HUES48 (cell line): ENCODE data around the gene NT5C.
A peak's percentile ranks its signal among the peaks of the same experiment; 100 is the strongest.
"Not testable (repeated sequence)": the region's sequence is repeated elsewhere in the genome, so short reads cannot be mapped to it uniquely, and the experiment has no call there.

Experiments
- H3K27ac ChIP-seq: one replicate; pipeline ENCODE4 v1.7.0; 2013; ENCODE audit warnings: low read depth, low read length, inconsistent platforms
- H3K27me3 ChIP-seq: 2 replicates; pipeline ENCODE4 v1.6.1; 2013; ENCODE audit warnings: mild to moderate bottlenecking, low read length; ENCODE audit not compliant: control insufficient read depth, insufficient read depth
- H3K36me3 ChIP-seq: 2 replicates; pipeline ENCODE4 v1.6.1; 2013; ENCODE audit warnings: low read length; ENCODE audit not compliant: control insufficient read depth, insufficient read depth
- H3K4me1 ChIP-seq: 2 replicates; pipeline ENCODE4 v1.6.1; 2013; ENCODE audit warnings: mild to moderate bottlenecking, low read length; ENCODE audit not compliant: control insufficient read depth, insufficient read depth
- H3K4me3 ChIP-seq: 2 replicates; pipeline ENCODE4 v1.5.1; 2013; ENCODE audit warnings: mild to moderate bottlenecking, low read depth, low read length
- H3K9ac ChIP-seq: 2 replicates; pipeline ENCODE4 v1.6.1; 2013; ENCODE audit warnings: mild to moderate bottlenecking, low read depth, low read length, moderate library complexity
- H3K9me3 ChIP-seq: 2 replicates; pipeline ENCODE4 v1.6.1; 2013; ENCODE audit warnings: low read length; ENCODE audit not compliant: control insufficient read depth, insufficient read depth

The NT5C gene

GRCh38 chr17:75158480-75158879 is 26.9 kb upstream of the NT5C start:
- peaks cover 11% of the 10 kb centered on the region for H3K4me1 ChIP-seq
- H3K4me3 ChIP-seq, H3K27ac ChIP-seq, H3K9me3 ChIP-seq, H3K27me3 ChIP-seq, H3K9ac ChIP-seq, H3K36me3 ChIP-seq: not testable (repeated sequence)

DNA sequence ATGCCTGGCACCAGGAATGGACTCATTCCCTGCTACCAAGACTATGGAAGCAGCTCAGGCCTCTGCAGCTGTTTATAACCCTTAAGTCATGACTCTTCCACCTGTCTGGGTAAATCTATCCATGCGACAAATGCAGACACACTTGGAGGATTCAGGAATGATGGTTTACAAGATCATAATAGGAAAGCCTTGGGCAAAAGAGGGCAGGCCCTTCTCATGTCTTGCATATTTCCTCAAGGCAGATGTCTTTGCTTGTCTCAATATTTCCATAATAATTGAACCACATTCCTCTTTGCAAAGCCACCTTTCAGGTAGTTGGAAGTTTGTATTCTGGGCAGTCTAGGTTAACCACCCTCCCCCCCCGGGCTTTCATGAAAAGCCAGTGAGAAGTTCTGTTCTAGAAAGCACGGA is 23.7 kb upstream of the NT5C start:
- Histone ChIP-seq H3K9me3 (no peaks in the 10 kb centered on the region), H3K27me3 (no peaks in the 10 kb centered on the region), H3K4me3 (peak overlapping the region; percentile 73), H3K9ac (peak overlapping the region; percentile 26; the same call in 1 of the 2 replicates), H3K4me1 (peaks cover 17% of the 10 kb centered on the region), H3K36me3 (no peaks in the 10 kb centered on the region), H3K27ac (peak overlapping the region; percentile 94)

- Histone ChIP-seq H3K4me1 (peaks cover 17% of the 10 kb centered on the region), H3K27ac (peak within 1 kb of the TSS; percentile 94), H3K9me3 (no peaks in the 10 kb centered on the region), H3K9ac (peak within 1 kb of the TSS; percentile 94), H3K27me3 (no peaks in the 10 kb centered on the region), H3K4me3 (peak within 1 kb of the TSS; percentile 73), H3K36me3 (peaks cover 6% of the 10 kb centered on the region; the same call in 1 of the 2 replicates)
These were observed 22.9 kb upstream of the NT5C start, which contains the start of gene JPT1 for GRCh38 chr17:75154195-75155106. JPT1 (minus strand) TSS chr17:75154512; CDS start chr17:75154397, 115 bp downstream.

GRCh38 chr17:75153780-75154194 is 22.2 kb upstream of the NT5C start:
- Histone ChIP-seq H3K9me3 (no peaks in the 10 kb centered on the region), H3K9ac (peak overlapping the region; percentile 94), H3K4me1 (peaks cover 17% of the 10 kb centered on the region), H3K27me3 (no peaks in the 10 kb centered on the region), H3K4me3 (peak overlapping the region; percentile 73), H3K36me3 (peaks cover 9% of the 10 kb centered on the region), H3K27ac (peak overlapping the region; percentile 72)

- Histone ChIP-seq H3K9ac (peak overlapping the region; percentile 94), H3K36me3 (peaks cover 15% of the 10 kb centered on the region), H3K4me1 (peaks cover 17% of the 10 kb centered on the region), H3K4me3 (peak overlapping the region; percentile 73), H3K9me3 (no peaks in the 10 kb centered on the region), H3K27ac (peak overlapping the region; percentile 72), H3K27me3 (no peaks in the 10 kb centered on the region)
These were observed 21.6 kb upstream of the NT5C start for GRCh38 chr17:75152922-75153779.

- H3K9ac ChIP-seq: peak overlapping the region; percentile 76
- H3K9me3 ChIP-seq: no peaks in the 10 kb centered on the region
- H3K36me3 ChIP-seq: peaks cover 22% of the 10 kb centered on the region
- H3K4me3 ChIP-seq: peak overlapping the region; percentile 73
- peak overlapping the region; percentile 72 for H3K27ac ChIP-seq
- H3K4me1 ChIP-seq: peaks cover 17% of the 10 kb centered on the region
- no peaks in the 10 kb centered on the region for H3K27me3 ChIP-seq
These were observed 21.0 kb upstream of the NT5C start for GRCh38 chr17:75152523-75152921.

DNA sequence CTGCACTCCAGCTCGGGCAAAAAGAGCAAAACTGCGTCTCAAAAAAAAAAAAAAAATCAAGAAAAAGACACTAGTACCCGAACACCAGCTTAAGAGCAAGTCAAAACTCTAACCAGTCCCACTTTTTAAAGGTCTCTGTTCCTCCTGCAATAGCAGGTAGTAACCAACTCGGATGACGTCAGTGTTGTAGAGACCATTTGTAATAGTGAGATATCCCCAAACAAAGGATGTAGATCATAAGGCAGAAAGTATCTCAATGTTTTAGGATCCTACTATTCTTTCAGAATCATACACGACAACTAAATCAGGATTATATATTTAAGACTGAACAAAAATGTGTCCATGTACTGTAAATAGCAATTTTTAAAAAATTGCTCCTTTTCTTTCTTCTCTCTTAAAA is 20.4 kb upstream of the NT5C start:
- Histone ChIP-seq H3K9me3 (no peaks in the 10 kb centered on the region), H3K4me3 (peak overlapping the region; percentile 73), H3K4me1 (peaks cover 17% of the 10 kb centered on the region), H3K36me3 (peaks cover 28% of the 10 kb centered on the region), H3K27me3 (no peaks in the 10 kb centered on the region), H3K9ac (peak overlapping the region; percentile 76; the same call in 1 of the 2 replicates), H3K27ac (peak overlapping the region; percentile 72)

DNA sequence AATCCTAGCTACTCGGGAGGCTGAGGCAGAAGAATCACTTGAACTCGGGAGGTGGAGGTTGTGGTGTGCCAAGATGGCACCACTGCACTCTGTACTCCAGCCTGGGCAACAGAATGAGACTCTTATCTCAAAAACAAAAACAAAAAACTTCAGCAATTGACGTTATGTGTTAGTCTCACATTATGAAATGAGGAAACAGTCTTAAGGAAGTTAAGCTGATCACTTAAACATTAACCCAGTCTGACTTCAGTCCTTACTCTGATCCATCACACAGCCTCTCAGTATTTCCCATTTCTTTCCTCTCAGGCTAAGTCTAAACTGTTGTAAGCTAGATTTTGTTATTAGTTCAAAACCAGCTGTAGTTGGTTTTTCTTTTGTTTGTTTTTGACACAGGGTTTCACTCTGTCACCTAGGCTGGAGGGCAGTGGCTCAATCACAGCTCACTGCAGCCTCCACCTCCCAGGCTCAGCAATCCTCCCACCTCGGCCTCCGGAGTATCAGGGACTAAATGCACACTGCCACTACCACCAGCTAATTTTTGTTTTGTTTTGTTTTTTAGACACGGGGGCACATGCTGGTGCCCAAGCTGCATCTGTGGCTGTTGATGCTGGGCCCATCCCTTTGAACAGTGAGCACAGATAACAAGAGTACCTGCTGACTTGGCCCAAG is 16.5 kb upstream of the NT5C start:
- no peak overlapping the region for H3K9ac ChIP-seq
- H3K36me3 ChIP-seq: peaks cover 67% of the 10 kb centered on the region
- no peak overlapping the region for H3K4me3 ChIP-seq
- no peaks in the 10 kb centered on the region for H3K9me3 ChIP-seq
- no peaks in the 10 kb centered on the region for H3K27me3 ChIP-seq
- H3K4me1 ChIP-seq: peaks cover 6% of the 10 kb centered on the region; the same call in 1 of the 2 replicates
- H3K27ac ChIP-seq: no peak overlapping the region

- Histone ChIP-seq H3K36me3 (peaks cover 79% of the 10 kb centered on the region), H3K4me1 (no peaks in the 10 kb centered on the region), H3K27me3 (no peaks in the 10 kb centered on the region), H3K27ac (no peak overlapping the region), H3K9me3 (no peaks in the 10 kb centered on the region), H3K4me3 (no peak overlapping the region), H3K9ac (no peak overlapping the region)
These were observed 15.1 kb upstream of the NT5C start for GRCh38 chr17:75146592-75146991.

GRCh38 chr17:75144816-75145512 is 13.4 kb upstream of the NT5C start:
- Histone ChIP-seq H3K36me3 (peaks cover 94% of the 10 kb centered on the region), H3K27ac (no peak overlapping the region), H3K9me3 (no peaks in the 10 kb centered on the region), H3K4me3 (no peak overlapping the region), H3K27me3 (no peaks in the 10 kb centered on the region), H3K4me1 (no peaks in the 10 kb centered on the region), H3K9ac (no peak overlapping the region)
